ENCODE results near the gene NOC3L.

DNA sequence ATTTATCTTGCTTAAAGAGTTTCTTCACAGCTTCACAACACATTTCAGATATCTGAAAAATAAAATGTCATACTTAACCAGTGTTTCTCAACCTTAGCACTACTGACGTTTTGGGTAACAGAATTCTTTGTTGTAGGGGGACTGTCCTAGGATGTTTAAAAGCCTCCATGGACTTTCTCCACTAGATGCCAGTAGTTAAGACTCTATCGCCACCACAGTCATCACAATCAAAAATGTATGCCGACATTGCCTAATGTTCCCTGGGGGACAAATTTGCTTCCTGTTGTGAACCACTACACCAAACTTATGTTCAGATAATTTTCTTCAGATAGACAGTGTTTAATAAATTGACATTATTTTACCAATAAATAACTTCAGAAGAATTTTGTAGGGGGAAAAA lies 13.4 kb downstream of the NOC3L start:
- TF ChIP-seq, protein P1, sequence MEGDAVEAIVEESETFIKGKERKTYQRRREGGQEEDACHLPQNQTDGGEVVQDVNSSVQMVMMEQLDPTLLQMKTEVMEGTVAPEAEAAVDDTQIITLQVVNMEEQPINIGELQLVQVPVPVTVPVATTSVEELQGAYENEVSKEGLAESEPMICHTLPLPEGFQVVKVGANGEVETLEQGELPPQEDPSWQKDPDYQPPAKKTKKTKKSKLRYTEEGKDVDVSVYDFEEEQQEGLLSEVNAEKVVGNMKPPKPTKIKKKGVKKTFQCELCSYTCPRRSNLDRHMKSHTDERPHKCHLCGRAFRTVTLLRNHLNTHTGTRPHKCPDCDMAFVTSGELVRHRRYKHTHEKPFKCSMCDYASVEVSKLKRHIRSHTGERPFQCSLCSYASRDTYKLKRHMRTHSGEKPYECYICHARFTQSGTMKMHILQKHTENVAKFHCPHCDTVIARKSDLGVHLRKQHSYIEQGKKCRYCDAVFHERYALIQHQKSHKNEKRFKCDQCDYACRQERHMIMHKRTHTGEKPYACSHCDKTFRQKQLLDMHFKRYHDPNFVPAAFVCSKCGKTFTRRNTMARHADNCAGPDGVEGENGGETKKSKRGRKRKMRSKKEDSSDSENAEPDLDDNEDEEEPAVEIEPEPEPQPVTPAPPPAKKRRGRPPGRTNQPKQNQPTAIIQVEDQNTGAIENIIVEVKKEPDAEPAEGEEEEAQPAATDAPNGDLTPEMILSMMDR (IDR thresholded peaks at IDR 0.05; ENCODE audit: low read length): no peak
- TF ChIP-seq EZH2 (optimal IDR thresholded peaks at IDR 0.05; ENCODE audit: low read depth, low read length): no peak
